GM12801 (cell line): ENCODE data around the gene VCAM1.

Experiments used
- TF ChIP-seq, protein P1 (sequence below): IDR thresholded peaks from one replicate; pipeline ENCODE4 v1.5.1; 2011; ENCODE audit warnings: control low read depth; ENCODE audit not compliant: insufficient read length; ENCODE audit errors: extremely low read depth

The VCAM1 gene

DNA sequence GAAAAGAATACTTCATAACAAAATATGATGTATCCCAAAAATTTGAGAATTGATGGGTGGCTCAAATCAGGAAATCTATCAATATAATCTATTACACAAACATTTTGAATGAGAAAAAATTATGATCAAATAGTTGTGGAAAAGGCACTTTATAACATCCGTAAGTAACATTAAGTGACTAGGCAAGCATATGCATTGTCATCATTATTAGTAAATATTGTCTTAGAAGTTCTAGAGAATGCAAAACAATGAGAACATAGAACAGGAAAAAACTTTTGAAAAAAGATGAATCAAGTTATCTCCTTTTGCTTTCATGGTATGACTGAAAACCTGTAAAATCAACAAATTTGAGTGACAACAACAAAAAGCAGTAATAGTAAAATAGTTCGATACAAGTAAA is 42.9 kb downstream of the VCAM1 start:
- TF ChIP-seq, protein P1, sequence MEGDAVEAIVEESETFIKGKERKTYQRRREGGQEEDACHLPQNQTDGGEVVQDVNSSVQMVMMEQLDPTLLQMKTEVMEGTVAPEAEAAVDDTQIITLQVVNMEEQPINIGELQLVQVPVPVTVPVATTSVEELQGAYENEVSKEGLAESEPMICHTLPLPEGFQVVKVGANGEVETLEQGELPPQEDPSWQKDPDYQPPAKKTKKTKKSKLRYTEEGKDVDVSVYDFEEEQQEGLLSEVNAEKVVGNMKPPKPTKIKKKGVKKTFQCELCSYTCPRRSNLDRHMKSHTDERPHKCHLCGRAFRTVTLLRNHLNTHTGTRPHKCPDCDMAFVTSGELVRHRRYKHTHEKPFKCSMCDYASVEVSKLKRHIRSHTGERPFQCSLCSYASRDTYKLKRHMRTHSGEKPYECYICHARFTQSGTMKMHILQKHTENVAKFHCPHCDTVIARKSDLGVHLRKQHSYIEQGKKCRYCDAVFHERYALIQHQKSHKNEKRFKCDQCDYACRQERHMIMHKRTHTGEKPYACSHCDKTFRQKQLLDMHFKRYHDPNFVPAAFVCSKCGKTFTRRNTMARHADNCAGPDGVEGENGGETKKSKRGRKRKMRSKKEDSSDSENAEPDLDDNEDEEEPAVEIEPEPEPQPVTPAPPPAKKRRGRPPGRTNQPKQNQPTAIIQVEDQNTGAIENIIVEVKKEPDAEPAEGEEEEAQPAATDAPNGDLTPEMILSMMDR, result no peak

GRCh38 chr1:100767176-100767890 is 47.8 kb downstream of the VCAM1 start:
- TF ChIP-seq, protein P1, result no peak

- TF ChIP-seq, protein P1, result no peak
These were observed 49.8 kb downstream of the VCAM1 start for GRCh38 chr1:100769323-100769722.

- TF ChIP-seq, protein P1, result no peak
These were observed 50.5 kb downstream of the VCAM1 start for GRCh38 chr1:100769906-100770646.

DNA sequence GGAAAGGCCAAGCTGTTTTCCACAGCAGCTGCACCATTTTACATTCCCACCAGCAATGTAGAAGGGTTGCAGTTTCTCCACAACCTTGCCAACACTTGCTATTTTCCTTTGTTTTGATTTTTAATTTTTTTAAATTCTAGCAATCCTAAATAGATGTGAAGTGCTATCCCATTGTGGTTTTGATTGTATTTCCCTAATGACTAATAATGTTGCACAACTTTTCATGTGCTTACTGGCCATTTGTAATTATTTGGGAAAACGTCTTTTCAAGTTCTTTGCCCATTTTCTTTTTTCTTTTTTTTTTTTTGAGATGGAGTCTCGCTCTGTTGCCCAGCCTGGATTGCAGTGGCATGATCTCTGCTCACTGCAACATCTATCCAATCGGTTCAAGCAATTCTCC is 53.9 kb downstream of the VCAM1 start:
- TF ChIP-seq, protein P1, result no peak

GRCh38 chr1:100774370-100774769 is 54.8 kb downstream of the VCAM1 start:
- TF ChIP-seq, protein P1, result no peak

- TF ChIP-seq, protein P1, result no peak
These were observed 55.9 kb downstream of the VCAM1 start for GRCh38 chr1:100775483-100775882.
